PFSK-1 (cell line): Measurements from ENCODE around the gene IER2.
A peak's percentile ranks its signal among the peaks of the same experiment; 100 is the strongest.

Experiments used
- FOXP2 ChIP-seq: optimal IDR thresholded peaks from 2 replicates; pipeline ENCODE3; 2011; ENCODE audit warnings: borderline replicate concordance, control low read depth, inconsistent platforms; ENCODE audit not compliant: insufficient read depth; ENCODE audit errors: extremely low read length, extremely low read depth
- POLR2AphosphoS5 ChIP-seq: IDR thresholded peaks from 2 replicates; pipeline ENCODE4 v1.6.1; 2012; ENCODE audit warnings: low read depth, mild to moderate bottlenecking, control low read depth, low read length, moderate library complexity
- REST ChIP-seq, 2 experiments: IDR thresholded peaks; 2 replicates each; pipeline versions ENCODE4 v1.6.1 to v1.8.0; 2011 to 2012; ENCODE audit warnings: low read depth in 2 of 2, low read length in 2 of 2, control low read depth in 1 of 2, inconsistent platforms in 1 of 2, mild to moderate bottlenecking in 1 of 2, moderate library complexity in 1 of 2; ENCODE audit not compliant: insufficient read depth in 1 of 2
- SIN3A ChIP-seq: IDR thresholded peaks from 2 replicates; pipeline ENCODE4 v1.6.1; 2012; ENCODE audit warnings: mild to moderate bottlenecking, low read length, moderate library complexity, borderline replicate concordance; ENCODE audit not compliant: insufficient read depth
- TAF1 ChIP-seq: IDR thresholded peaks from 2 replicates; pipeline ENCODE4 v1.6.1; 2012; ENCODE audit warnings: low read length, control low read depth, borderline replicate concordance; ENCODE audit not compliant: insufficient read depth

Gene IER2

GRCh38 chr19:13138916-13139198 is 11.4 kb upstream of the IER2 start:
- TF ChIP-seq REST (IDR thresholded peaks at IDR 0.05; ENCODE audit: insufficient read depth in 1 of 2, low read depth in 2 of 2, low read length in 2 of 2) (no peak), SIN3A (no peak), FOXP2 (no peak), POLR2AphosphoS5 (no peak), TAF1 (no peak)

DNA sequence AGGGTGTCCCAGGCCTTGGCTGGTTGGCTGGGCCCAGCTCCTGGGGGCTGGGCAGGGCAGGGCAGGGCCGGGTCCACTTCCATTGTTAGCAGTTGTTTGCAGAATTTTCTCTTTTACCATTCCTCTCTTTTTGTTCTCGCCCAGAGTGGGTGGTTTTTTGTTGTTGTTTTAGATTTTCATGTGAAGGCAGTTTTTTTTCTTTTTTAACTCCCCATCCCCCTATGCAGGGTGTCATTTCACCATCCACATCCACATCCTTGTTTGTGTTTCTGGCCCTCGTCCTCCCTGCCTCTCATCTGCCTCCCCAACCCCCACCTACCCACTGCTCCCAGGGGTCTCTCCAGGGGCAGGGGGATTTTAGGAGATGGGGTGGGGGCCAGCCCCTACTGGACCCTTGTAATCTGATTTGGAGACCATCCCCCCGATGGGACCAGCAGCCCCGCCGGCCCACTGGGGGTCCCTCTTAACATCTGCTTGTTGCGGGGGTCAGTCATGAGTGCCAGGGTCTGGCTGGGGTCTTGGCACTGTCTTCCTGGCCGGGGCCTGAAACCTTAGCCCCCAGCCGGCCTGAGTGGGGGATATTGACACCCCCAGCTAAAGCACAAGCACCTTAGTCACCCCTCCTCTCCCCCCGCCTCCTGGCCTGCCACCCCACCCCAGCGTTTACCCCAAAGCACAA is 10.4 kb upstream of the IER2 start:
- no peak for TF ChIP-seq REST (IDR thresholded peaks at IDR 0.05; ENCODE audit: insufficient read depth in 1 of 2, low read depth in 2 of 2, low read length in 2 of 2)
- no peak for TF ChIP-seq TAF1
- no peak for TF ChIP-seq SIN3A
- no peak for TF ChIP-seq FOXP2
- TF ChIP-seq POLR2AphosphoS5 = no peak

DNA sequence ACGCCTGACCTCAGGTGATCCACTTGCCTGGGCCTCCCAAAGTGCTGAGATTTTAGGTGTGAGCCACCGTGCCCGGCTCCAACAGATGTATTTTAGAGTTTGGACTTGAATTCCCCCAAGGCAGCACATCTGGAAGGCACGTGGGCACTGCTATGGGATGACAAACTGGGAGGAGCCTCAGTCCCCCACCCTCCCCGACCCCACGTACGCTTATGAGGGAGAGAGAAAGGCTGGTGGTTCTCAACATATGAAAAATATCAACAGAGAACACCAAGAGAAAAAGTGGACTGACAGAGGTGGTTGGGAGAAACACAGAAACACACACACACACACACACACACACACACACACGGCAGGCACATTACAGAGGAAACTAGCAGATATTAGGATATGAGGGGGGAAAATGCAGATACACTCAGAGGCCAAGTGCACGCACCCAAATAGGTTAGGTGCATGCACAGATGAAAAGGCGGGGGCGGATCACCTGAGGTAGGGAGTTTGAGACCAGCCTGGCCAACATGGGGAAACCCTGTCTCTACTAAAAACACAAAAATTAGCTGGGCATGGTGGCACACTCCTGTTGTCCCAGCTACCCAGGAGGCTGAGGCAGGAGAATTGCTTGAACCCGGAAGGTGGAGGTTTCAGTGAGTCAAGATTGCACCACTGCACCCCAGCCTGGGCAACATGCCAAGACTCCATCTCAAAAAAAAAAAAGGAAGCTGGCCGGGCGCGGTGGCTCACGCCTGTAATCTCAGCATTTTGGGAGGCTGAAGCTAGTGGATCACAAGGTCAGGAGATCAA is 3.2 kb upstream of the IER2 start:
- TF ChIP-seq REST (IDR thresholded peaks at IDR 0.05; ENCODE audit: insufficient read depth in 1 of 2, low read depth in 2 of 2, low read length in 2 of 2) = no peak

- TF ChIP-seq REST (IDR thresholded peaks at IDR 0.05; ENCODE audit: insufficient read depth in 1 of 2, low read depth in 2 of 2, low read length in 2 of 2) (no peak), SIN3A (0 out of 2 replicates have a peak, but pooled peaks have one; percentile 3), FOXP2 (no peak)
These were observed 504 bp upstream of the IER2 start for GRCh38 chr19:13149628-13150186.
